Muscle layer of duodenum (tissue), 2 donors: Measurements from ENCODE around the gene MSANTD4.
"Not testable (repeated sequence)": the region's sequence is repeated elsewhere in the genome, so short reads cannot be mapped to it uniquely, and the experiment has no call there.

Experiments used
- H3K27ac ChIP-seq: one replicate; pipeline ENCODE4 v1.7.0; 2013; ENCODE audit warnings: mild to moderate bottlenecking, low read length
- H3K27me3 ChIP-seq: one replicate; pipeline ENCODE4 v1.7.0; 2013; ENCODE audit warnings: low read depth, mild to moderate bottlenecking, control low read depth, low read length
- H3K36me3 ChIP-seq, 2 donors: one replicate each; pipeline ENCODE4 v1.7.0; 2013; ENCODE audit warnings: low read length in 2 of 2, control low read depth in 1 of 2, mild to moderate bottlenecking in 1 of 2; ENCODE audit not compliant: insufficient read depth in 2 of 2, control insufficient read depth in 1 of 2
- H3K4me1 ChIP-seq, 2 donors: one replicate each; pipeline ENCODE4 v1.7.0; 2013; ENCODE audit warnings: low read length in 2 of 2, mild to moderate bottlenecking in 2 of 2, control low read depth in 1 of 2, moderate library complexity in 1 of 2; ENCODE audit not compliant: insufficient read depth in 2 of 2, control insufficient read depth in 1 of 2
- H3K4me3 ChIP-seq, 2 donors: one replicate each; pipeline ENCODE4 v1.7.0; 2013; ENCODE audit warnings: low read length in 2 of 2, low read depth in 1 of 2, mild to moderate bottlenecking in 1 of 2
- H3K9me3 ChIP-seq, 2 donors: one replicate each; pipeline ENCODE4 v1.7.0; 2013; ENCODE audit warnings: low read length in 2 of 2, control low read depth in 1 of 2, mild to moderate bottlenecking in 1 of 2; ENCODE audit not compliant: control insufficient read depth in 1 of 2
- donor health status: healthy.

MSANTD4 gene

DNA sequence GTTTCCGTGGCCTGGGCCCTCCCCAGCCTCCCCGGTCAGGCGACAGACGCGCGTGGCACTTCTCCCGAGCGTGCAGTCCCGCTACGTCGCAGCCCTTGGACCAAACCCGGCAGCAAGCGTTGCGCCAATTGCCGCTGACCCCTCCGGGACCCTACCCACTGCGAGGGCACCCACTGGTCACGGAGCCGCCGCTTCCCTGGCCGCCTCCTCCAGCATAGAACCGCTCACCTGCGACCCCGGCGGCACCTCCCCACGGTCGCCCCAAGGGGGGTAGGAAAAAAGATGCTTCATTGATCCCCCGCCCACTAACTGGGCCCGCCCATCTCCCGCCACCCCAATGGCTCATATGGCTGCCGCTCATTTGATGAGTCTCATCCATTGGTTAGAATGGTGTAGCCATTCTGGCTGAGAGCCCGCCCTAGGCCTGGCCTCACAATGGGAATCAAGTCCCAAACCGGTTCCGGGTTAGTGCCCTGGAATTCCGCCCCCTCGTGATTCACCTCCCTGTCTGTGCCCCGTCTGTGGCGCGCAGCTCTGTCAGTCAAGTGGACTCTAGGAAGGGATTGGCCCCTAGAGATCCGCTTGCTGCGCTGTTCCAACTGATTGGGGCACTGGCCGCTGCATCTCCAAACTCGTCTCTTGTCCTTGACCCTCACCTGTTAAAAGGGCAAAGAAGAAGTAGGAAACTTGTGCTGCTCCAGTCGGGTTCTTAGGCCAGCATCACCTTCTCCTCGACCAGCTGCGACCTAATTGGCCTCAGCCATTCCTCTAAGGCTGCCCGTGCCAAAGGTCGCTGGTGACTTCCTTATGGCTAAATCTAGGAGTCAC lies at the start of gene MSANTD4:
Gene MSANTD4 (minus strand): TSS at position 274 of the 828 bp plus-strand sequence. CDS start 11,323 bp downstream, outside the sequence.
- Histone ChIP-seq H3K4me1 (peaks cover 8 to 22% of the 10 kb centered on the region in 2 donors), H3K27ac (peak within 1 kb of the TSS; percentile 40), H3K27me3 (no peaks in the 10 kb centered on the region), H3K9me3 (no peaks in the 10 kb centered on the region), H3K36me3 (no peaks in the 10 kb centered on the region), H3K4me3 (peak within 1 kb of the TSS; percentile 88 to 97)

DNA sequence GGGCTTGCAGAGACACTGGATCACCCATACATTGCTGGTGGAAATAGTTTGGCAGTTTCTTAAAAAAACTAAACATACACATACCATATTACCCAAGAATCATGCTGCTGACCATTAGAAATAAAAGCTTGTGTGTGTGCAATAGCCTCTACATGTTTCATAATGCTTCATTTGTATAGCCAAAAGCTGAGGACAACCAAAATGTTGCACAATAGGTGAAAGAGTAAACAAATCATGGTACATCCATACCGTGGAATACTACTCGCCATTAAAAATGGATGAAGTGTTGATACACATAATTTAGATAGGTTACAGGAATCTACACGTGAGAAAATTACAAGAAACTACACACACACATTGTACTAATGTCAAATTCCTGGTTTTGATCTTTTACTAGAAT lies 48.6 kb upstream of the MSANTD4 start:
- H3K4me3 ChIP-seq: no peak overlapping the region
- H3K36me3 ChIP-seq: no peaks in the 10 kb centered on the region
- no peaks in the 10 kb centered on the region for H3K9me3 ChIP-seq
- H3K4me1 ChIP-seq: no peaks in the 10 kb centered on the region
- no peak overlapping the region for H3K27ac ChIP-seq
- no peaks in the 10 kb centered on the region for H3K27me3 ChIP-seq

DNA sequence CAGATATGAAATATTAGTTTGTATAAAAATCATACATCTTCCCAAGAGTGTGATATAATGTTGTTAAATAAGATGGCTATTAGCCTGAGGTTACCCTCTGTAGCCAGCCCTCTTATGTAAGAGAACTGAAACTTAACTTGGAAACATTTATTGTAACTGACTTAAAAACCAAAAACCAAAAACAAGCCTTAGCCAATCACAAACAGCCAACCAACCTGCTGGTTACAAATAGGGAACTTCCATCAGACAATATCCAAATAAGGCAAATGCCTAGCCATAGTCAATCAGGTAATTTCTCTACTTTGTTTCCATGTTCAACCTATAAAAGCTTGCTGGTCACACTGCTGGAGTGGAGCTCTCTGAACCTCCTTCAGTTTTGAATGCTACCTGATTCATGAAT lies 41.0 kb upstream of the MSANTD4 start:
- Histone ChIP-seq H3K27ac (no peak overlapping the region), H3K4me1 (no peaks in the 10 kb centered on the region), H3K4me3 (no peak overlapping the region), H3K9me3 (no peaks in the 10 kb centered on the region), H3K36me3 (no peaks in the 10 kb centered on the region), H3K27me3 (no peaks in the 10 kb centered on the region)

DNA sequence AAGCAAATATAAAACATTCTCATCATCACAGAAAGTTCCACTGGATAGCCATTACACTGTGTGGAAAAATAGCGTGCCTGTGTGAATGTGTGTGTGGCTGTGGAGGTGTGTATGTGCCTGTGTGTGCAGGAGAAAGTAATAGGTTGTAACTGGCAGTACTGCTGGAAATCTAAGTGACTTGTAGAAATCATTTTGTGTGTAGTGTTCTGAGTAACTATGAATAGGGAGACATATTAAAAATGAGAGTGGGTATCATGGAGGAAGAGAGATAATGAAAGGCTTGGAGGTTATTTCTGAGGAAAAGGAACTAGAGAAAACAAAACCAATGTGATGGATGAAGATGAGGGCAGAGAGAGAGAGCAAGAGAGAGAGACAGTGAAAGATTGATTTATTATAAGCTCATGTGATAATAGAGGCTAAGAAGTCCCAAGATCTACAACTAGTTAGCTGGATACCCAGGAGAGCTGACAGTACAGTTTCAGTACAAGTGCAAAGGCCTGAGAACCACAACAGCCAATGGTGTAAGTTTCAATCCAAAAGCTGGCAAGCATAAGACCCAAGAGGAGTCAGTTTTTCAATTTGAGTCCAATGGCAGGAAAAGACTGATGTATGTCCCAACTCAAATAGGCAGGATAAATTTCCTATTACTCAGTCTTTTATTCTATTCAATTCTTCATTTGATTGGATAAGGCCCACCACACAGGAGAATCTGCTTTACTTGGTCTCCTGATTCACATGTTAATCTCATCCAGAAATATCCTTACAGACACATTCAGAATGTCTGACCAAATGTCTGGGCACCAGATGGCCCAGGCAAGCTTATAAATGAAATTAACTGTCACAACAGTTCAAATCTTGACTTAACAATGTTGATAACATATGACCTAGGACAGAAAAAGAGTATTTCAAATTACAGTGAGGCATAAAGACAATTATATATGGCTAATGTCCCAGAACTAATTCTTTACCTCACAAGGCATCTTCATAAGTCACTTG lies 40.2 kb upstream of the MSANTD4 start:
- Histone ChIP-seq H3K36me3 (no peaks in the 10 kb centered on the region), H3K27ac (no peak overlapping the region), H3K4me1 (no peaks in the 10 kb centered on the region), H3K4me3 (no peak overlapping the region), H3K9me3 (no peaks in the 10 kb centered on the region), H3K27me3 (no peaks in the 10 kb centered on the region)

DNA sequence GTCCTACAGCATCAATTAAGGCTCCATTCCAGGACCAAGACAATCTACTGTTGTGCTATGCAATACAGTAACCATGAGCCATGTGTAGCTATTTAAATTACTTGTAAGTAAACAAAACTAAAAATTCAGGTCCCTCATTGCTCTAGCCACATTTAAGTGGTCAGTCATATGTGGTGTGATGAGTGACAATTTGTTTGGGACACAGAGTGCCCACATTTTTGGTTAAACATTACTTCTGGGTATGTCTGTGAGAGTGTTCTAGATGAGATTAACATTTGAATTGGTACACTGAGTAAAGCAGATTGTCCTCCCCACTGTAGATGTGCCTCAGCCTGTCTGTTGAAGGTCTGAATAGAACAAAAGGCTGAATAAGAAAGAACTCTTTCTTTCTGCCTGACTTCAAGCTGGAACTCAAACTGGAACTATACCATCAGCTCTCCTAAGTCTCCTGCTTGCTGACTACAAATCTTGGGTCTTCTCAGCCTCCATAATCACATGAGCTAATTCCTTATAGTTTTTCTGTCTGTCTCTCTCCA lies 39.3 kb upstream of the MSANTD4 start:
- Histone ChIP-seq H3K27me3 (no peaks in the 10 kb centered on the region), H3K4me3 (no peak overlapping the region), H3K27ac (no peak overlapping the region), H3K4me1 (no peaks in the 10 kb centered on the region), H3K36me3 (no peaks in the 10 kb centered on the region), H3K9me3 (no peaks in the 10 kb centered on the region)

DNA sequence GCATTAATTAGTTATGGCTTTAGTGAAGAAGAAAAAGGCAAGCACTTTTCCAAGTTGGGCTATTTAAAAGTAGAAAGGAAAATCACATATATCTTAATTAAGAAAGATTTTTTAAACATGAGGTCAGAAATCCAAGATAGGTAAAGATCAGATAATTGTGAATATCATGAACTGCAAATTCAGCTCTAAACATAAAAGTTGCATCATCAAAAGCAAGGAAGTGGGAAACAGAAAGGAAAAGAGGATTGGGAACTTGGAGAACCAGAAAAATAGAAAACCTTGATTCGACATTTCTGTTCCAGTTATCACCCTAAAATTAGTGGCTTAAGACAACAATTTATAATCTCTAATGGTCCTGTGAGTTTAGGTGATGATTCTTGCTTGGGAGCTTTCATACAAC lies 37.6 kb upstream of the MSANTD4 start:
- H3K27ac ChIP-seq: no peak overlapping the region
- no peaks in the 10 kb centered on the region for H3K36me3 ChIP-seq
- no peaks in the 10 kb centered on the region for H3K27me3 ChIP-seq
- H3K9me3 ChIP-seq: no peaks in the 10 kb centered on the region
- no peaks in the 10 kb centered on the region for H3K4me1 ChIP-seq
- H3K4me3 ChIP-seq: no peak overlapping the region

DNA sequence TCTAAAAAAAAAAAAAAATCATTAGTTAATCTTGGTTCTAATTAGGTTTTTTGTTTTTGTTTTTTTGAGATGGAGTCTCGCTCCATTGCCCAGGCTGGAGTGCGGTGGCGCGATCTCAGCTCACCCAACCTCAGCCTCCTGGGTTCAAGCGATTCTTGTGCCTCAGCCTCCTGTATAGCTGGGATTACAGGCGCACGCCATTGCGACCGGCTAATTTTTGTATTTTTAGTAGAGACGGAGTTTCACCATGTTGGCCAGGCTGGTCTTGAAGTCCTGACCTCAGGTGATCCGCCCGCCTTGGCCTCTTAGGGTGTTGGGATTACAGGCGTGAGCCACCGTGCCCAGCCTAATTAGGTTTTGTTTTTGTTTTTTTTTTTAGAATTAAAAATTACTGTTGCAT lies 36.3 kb upstream of the MSANTD4 start:
- not testable (repeated sequence) for H3K4me1 ChIP-seq, H3K27ac ChIP-seq, H3K36me3 ChIP-seq, H3K9me3 ChIP-seq, H3K4me3 ChIP-seq, H3K27me3 ChIP-seq

DNA sequence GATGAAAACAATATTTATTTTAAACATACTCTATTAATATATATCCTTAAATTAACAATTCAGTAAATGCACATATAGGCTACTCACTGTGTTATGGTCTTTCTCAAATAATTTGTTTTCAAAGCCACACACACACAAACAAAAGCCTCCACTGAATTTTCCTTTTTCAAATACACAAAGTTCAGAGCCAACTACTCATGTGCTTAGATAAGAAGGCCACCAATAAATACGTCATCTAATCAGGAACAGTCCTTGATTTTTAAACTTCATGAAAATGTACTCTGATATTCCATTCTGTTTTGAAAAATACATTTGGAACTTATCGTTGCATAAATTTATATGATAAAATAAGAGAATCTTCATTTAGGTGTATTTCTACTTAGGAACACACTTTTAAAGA lies 29.1 kb upstream of the MSANTD4 start:
- H3K4me1 ChIP-seq: no peaks in the 10 kb centered on the region
- no peak overlapping the region for H3K27ac ChIP-seq
- no peaks in the 10 kb centered on the region for H3K36me3 ChIP-seq
- no peaks in the 10 kb centered on the region for H3K27me3 ChIP-seq
- H3K4me3 ChIP-seq: no peak overlapping the region
- H3K9me3 ChIP-seq: no peaks in the 10 kb centered on the region

DNA sequence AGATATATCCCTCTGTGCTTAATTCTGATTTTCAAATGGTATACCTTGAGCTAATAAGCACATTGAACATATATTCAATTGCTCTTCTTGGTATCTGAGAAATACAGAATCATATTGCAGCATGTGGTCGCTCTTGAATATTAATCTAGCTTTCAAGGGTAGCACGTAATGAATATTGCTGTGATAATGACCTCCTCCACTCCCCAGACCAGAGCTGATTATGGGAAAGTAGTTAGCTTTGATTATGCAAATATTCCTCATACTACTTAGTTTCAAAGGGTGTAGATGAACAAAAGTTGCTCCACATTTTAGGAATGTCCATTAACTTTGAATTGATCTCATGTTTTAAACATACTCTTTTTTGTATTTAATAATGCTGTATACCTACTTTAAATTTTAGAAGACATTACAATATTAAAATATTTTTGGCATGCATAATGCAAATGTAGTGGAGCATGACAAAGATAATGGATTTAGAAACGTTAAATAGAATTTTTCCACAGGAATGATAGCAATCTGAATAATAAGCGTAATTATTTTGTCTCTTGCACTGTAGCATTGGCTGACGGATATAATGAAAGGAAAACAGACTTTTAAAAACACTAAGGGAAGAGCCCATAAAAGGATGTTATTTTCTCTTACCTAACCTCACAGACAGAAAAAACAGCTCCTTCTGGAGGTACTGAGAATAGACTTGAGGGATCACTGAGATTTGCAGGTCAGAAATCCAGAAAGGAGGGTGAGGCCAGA lies 27.9 kb upstream of the MSANTD4 start:
- H3K9me3 ChIP-seq: no peaks in the 10 kb centered on the region
- no peaks in the 10 kb centered on the region for H3K27me3 ChIP-seq
- no peak overlapping the region for H3K27ac ChIP-seq
- no peaks in the 10 kb centered on the region for H3K4me1 ChIP-seq
- no peaks in the 10 kb centered on the region for H3K36me3 ChIP-seq
- H3K4me3 ChIP-seq: no peak overlapping the region

DNA sequence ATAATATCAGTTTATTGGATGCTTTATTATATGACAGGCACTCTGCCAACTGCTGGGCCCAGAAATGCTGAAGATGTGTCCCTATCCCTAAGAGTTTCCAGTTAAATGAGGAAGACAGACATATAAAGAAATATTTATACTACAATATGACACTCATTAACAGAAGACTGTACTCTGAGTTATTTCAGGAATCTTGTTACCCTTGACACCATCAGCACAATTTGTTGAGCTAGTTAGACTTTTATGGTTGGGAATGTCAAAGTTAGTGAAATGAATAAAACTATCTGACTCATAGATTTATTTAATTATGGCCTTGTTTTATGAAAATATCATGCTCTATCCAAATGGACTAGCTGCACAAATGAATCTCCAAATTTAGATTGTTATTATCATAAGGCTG lies 25.6 kb upstream of the MSANTD4 start:
- Histone ChIP-seq H3K36me3 (no peaks in the 10 kb centered on the region), H3K4me3 (no peak overlapping the region), H3K27ac (no peak overlapping the region), H3K4me1 (no peaks in the 10 kb centered on the region), H3K27me3 (no peaks in the 10 kb centered on the region), H3K9me3 (no peaks in the 10 kb centered on the region)

DNA sequence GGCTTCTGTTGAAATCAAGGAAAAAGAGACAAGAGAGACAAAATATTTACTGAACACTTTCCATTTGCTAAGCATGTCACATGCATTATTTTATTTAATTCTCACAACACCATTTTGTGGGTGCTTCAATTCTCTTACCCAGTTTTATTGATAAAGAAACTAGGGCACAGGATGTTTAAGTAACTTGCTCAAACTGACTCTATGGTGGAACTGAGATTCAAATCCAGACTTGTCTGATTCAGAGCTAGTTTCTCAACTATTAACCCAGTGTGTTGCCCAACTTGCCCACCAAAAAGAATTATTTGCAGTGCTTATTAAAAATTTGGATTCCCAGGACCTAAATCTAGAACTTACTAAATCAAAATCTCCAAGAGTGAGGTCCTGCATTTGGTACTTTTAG lies 21.5 kb upstream of the MSANTD4 start:
- Histone ChIP-seq H3K4me1 (no peaks in the 10 kb centered on the region), H3K27me3 (no peaks in the 10 kb centered on the region)

More for the DNA sequence above, 21.5 kb upstream of the MSANTD4 start:
- Histone ChIP-seq H3K27ac (no peak overlapping the region), H3K4me3 (no peak overlapping the region), H3K9me3 (no peaks in the 10 kb centered on the region), H3K36me3 (no peaks in the 10 kb centered on the region)
